ENCODE data around the gene RGSL1.
A peak's percentile ranks its signal among the peaks of the same experiment; 100 is the strongest.
"Not testable (repeated sequence)": the region's sequence is repeated elsewhere in the genome, so short reads cannot be mapped to it uniquely, and the experiment has no call there.

Gene RGSL1

DNA sequence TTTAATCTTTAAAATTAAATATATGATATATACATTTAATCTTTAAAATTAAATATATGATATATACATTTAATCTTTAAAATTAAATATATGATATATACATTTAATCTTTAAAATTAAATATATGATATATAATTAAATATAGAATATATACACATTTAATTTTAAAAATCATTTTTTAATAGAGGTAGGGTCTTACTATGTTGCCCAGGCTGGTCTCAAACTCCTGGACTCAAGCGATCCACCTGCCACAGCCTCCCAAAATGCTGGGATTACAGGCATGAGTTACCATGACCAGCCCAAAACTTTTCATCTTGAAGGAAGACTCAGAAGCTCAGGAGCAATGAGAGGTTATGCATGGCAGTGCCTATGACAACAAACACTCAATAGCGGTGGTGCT, 2.8 kb upstream of the RGSL1 start:
- DNase-seq, result not testable (repeated sequence)

- DNase-seq, result no peak
These were observed 2.3 kb upstream of the RGSL1 start for GRCh38 chr1:182447660-182448059.

- DNase-seq, result peak; percentile 36 to 43
These were observed 3.7 kb downstream of the RGSL1 start for GRCh38 chr1:182453631-182454030.

DNA sequence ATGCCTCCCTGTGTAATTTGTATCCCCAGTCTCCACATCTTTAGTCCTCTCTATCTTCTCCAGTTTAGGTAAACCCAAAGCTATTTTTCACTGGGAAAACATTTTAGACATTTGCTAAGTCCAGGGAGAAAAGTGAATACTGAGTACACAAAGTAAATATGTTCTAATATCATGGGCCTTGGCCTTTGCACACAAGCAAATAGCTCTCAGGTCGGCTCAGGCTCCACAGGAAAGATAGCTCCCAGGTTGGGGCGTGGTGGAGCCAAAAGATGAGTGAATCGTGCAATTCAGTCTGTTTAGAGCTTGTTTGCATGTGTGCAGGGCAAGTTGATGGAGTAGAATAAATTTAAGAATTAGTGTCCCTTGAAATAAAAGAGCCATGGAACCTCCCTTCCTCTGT, 7.9 kb downstream of the RGSL1 start:
- no peak for DNase-seq

DNA sequence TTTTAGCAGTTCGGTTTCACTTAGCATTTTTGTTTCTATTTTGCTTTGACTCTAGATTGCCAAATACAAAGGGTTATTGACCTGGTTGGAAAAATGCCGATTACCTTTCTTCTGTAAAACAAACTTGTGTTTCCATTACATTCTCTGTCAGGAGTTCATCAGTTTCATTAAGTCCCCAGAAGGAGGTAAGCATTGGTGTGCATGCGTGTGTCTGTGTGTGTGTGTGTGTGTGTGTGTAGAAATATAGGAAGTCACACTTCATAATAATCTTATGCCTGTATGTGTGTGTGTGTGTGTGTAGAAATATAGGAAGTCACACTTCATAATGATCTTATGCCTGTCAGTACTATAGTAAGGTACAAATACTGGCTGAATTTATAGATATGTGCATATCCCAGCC, 10.0 kb downstream of the RGSL1 start:
- peak in 1 of 2 donors; percentile 16 for DNase-seq

DNA sequence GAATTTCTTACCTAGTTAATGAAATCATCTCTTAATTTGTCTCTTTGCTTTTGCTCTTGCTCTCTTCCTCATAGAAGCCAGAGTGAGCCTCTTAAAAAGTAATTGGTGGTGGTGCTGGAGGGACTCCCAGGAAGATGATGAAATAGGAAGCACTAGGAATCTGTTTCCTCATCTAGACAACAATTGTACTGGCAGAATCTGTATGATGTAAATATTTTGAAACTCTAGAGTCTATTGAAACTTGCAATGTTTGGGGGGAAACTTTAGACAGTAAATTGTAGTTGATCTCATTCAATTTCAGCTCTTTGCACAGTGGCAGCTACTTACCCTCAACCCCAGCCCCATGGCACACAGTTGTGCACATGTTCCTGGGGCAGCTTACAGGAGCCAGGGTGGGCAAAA, 10.6 kb downstream of the RGSL1 start:
- DNase-seq, result peak; percentile 72 to 85

DNA sequence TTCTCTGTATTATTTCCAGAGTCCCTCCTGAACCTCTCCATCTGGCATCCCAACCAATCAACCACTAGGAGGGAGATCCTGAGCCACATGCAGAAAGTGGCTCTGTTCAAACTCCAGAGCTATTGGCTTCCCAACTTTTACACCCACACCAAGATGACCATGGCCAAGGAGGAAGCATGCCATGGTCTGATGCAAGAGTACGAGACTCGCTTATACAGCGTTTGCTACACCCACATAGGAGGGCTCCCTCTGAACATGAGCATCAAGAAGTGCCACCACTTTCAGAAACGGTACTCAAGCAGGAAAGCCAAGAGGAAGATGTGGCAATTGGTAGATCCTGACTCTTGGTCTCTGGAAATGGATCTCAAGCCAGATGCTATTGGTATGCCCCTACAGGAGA, 23.6 kb downstream of the RGSL1 start:
- peak; percentile 41 to 72 for DNase-seq

DNA sequence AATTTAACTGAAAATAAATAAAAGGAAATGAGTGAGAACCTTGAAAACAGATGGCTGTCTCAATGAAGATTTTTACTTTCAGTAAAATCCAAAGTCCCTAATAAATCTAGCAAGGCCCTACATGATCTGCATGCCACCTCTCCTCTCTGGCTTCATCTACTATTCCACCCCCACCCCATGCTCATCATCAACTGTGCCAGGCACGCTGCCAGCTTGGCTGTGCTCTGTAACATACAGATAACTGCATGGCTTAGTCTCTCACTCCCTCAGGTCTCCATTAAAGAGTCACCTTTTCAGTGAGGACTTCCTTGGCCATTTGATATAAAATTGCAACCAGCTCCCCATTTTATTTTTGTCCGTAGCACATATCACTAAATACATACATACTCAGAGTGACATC, 26.7 kb downstream of the RGSL1 start:
- no peak for DNase-seq

DNA sequence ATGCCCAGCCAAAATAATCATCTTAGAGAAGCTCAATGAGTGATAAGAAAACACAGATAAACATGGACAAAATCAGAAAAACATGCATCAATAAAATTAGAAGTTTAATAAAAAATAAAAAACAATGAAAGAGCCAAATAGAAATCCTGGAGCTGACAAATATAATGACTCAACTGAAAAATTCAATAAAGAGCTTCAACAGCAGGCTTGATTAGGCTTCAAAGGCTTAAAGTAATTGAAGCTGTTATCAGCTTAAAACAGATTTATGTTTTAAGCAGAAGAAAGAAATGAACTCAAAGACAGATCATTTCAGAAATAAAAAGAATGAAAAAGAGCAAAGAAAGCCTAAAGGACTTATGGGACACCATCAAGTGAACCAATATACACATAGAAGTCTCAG, 28.3 kb downstream of the RGSL1 start:
- no peak for DNase-seq

DNA sequence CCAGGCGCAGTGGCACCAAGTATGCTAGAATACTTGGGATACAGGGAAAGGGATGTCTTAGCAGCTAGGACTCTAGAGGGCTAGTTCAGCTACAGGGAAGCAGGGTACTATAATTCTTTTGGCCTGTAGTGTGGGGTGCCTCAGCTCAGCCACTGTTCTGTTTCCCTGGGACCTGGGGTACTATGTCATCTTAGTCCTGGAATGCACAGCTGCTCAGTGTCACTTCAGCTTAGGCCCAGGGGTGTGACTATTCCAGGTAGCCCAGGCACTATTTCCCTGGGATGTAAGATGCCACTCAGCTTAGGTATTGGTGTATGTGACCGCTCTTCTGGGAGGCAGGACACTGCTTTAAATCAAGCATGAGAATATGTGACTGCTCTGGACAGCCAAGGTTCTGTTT, 34.1 kb downstream of the RGSL1 start:
- DNase-seq, result no peak

DNA sequence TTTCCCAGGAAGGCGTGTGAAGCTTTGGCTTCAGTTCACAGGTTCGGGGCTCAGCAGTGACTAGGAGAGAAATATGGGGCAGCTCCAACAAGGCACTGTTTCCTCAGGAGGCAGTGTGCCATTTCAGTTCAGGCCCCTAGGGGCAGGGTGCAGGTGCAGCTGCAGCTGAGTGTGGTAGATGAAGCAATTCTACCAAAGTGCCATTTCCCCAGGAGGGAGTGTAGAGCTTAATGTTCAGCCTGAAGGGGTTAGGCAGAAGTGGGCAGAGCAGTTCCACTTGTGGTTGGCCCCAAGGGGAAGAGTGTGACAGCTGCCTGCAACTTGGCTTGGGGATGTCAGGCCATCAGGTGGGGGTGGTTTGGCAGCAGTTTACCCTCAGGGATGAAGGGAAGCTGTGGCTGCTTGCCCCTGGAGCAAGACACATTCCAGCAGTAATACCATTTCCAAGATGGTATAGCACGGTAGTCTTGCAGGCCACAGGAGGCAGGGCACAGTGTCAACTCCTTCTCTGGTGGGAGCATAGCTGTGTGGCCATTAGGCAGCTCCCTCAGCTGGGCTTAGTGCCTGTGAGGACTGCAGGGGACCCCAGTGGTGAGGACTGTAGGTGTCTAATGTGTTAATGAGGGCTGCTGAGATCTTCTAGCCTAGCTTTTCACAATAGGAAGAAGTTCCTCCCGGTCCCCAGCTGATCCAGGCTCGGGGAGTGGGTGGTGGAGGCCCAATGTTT, 34.7 kb downstream of the RGSL1 start:
- DNase-seq, result peak in 1 of 2 donors; percentile 4

GRCh38 chr1:182485861-182486260, 35.9 kb downstream of the RGSL1 start:
- DNase-seq, result no peak

DNA sequence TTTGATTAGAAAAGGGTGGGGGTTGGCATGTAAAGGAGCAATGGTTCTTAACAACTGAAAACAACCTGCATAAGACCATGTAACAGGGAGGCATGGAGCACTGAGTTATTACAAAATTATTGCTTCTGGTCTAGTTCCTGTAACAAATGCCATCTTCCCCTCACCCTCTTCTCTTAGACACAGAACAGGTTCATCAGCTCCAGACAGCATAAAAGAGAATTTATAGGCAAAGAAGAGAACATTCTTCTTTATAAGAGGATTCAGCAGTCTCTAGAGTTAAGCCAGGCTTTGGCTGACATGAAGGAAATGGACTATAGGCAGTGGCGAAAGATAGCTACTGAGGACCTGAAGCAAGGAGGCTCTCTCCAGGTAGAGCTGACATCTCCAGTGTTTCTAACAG, 38.9 kb downstream of the RGSL1 start:
- no peak for DNase-seq

GRCh38 chr1:182493063-182493462, 43.1 kb downstream of the RGSL1 start:
- peak in 1 of 2 donors; percentile 7 for DNase-seq

GRCh38 chr1:182495002-182495401, 45.1 kb downstream of the RGSL1 start:
- DNase-seq, result no peak

DNA sequence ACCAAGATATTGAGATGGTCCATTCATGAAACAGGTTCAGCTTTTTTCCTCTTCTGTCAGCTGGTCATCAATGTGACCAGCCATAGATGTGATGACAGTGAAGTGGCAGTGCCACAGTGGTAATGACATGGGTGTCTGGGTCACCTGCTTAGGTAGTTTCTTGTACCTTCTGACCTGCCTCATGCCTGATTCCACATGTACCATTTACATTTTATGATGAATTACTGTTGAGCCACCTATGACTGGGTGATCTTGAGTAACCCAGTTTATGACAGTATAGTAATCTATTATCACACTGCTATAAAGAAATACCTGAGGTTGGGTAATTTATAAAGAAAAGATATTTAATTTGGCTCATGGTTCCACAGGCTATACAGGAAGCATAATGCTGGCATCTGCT, 45.7 kb downstream of the RGSL1 start:
- no peak for DNase-seq

DNA sequence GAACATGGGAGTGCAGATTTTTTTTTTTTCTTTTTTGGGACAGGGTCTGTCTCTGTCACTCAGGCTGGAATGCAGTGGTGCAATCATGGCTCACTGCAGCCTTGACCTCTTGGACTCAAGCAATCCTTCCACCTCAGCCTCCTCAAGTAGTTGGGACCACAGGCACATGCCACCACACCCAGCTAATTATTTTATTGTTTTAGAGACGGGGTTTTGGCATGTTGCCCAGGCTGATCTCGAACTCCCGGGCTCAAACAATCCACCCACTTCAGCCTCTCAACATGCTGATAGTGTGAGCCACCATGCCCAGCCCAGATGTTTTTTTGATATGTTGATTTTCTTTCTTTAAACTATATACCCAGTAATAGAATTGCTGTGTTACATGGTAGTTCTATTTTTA, 57.7 kb downstream of the RGSL1 start:
- DNase-seq, result no peak

DNA sequence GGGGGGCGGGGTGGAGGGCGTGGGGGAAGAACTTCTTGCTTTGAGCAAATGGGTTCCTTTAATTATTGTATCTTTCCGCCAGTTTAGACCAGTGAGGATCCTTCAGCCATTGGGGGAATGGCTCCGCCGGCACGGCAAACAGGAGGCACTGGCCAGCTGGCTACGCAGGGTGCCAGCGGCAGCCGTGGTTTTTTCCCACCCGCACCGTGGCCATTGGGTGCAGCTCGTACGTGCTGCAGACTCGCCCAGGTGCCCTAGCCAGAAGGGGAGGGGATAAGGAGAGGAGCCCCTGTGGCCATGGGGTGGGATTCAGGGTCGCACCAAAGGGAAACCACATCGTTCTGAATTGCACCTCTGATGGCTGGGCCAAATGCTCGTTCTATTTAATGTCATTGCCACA, 65.6 kb downstream of the RGSL1 start:
- no peak for DNase-seq

DNA sequence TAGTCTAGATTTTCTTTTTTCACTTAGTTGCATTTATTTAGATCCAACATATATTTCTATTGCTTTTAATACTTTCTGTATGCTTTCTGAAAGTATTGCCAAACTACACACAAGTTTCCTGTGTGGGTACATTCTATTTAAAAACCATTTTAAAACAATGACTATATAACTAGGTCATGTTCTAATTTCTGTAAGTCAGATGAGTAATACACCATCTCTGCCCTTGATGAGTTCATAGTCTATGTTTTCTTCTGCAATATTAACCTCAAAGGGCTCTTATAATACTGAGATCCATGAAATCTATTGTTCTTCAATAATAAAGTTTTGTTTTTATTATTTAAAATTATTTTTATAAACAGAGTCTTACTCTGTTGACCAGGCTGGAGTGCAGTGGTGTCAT, 70.8 kb downstream of the RGSL1 start:
- DNase-seq, result peak; percentile 17 to 77

GRCh38 chr1:182525342-182525741, 75.4 kb downstream of the RGSL1 start:
- DNase-seq, result no peak

- no peak for DNase-seq
These were observed 77.7 kb downstream of the RGSL1 start for GRCh38 chr1:182527680-182528079.

- DNase-seq, result not testable (repeated sequence)
These were observed 78.3 kb downstream of the RGSL1 start for GRCh38 chr1:182528206-182528605.

- peak; percentile 12 to 43 for DNase-seq
These were observed 84.0 kb downstream of the RGSL1 start for GRCh38 chr1:182533896-182534295.

- no peak for DNase-seq
These were observed 99.4 kb downstream of the RGSL1 start for GRCh38 chr1:182549346-182549745.

GRCh38 chr1:182549811-182550210, 99.9 kb downstream of the RGSL1 start:
- DNase-seq, result no peak

Data from inflammatory macrophage treated with lipopolysaccharide for 1 hour (primary cell).